ENCODE measurements around the gene HDAC7.

Gene HDAC7

GRCh38 chr12:47757840-47758583 lies 61.7 kb downstream of the HDAC7 start:
- no peak for DNase-seq

- DNase-seq: no peak
Observed at GRCh38 chr12:47757364-47757839, 62.3 kb downstream of the HDAC7 start.

GRCh38 chr12:47755655-47756562 lies 63.8 kb downstream of the HDAC7 start:
- no peak for DNase-seq

- DNase-seq: no peak
Observed at GRCh38 chr12:47754881-47755280, 64.8 kb downstream of the HDAC7 start.

GRCh38 chr12:47754126-47754525 lies 65.6 kb downstream of the HDAC7 start:
- no peak for DNase-seq

GRCh38 chr12:47753021-47754001 lies 66.4 kb downstream of the HDAC7 start:
- no peak for DNase-seq

- no peak for DNase-seq
Observed at GRCh38 chr12:47752552-47752951, 67.2 kb downstream of the HDAC7 start.

GRCh38 chr12:47752121-47752520 lies 67.6 kb downstream of the HDAC7 start:
- no peak for DNase-seq

GRCh38 chr12:47751561-47751960 lies 68.1 kb downstream of the HDAC7 start:
- no peak for DNase-seq

GRCh38 chr12:47750916-47751470 lies 68.7 kb downstream of the HDAC7 start:
- no peak for DNase-seq

- no peak for DNase-seq
Observed at GRCh38 chr12:47750229-47750798, 69.4 kb downstream of the HDAC7 start.

- DNase-seq: no peak
Observed at GRCh38 chr12:47748899-47749298, 70.8 kb downstream of the HDAC7 start.

- DNase-seq: no peak
Observed at GRCh38 chr12:47748507-47748828, 71.2 kb downstream of the HDAC7 start.

- no peak for DNase-seq
Observed at GRCh38 chr12:47747596-47748506, 71.9 kb downstream of the HDAC7 start.

- DNase-seq: no peak
Observed at GRCh38 chr12:47747126-47747525, 72.6 kb downstream of the HDAC7 start.

GRCh38 chr12:47746523-47746922 lies 73.2 kb downstream of the HDAC7 start:
- DNase-seq: no peak

- no peak for DNase-seq
Observed at GRCh38 chr12:47746073-47746472, 73.6 kb downstream of the HDAC7 start.

GRCh38 chr12:47745485-47746041 lies 74.1 kb downstream of the HDAC7 start:
- no peak for DNase-seq

- DNase-seq: no peak
Observed at GRCh38 chr12:47744778-47745436, 74.8 kb downstream of the HDAC7 start.

- DNase-seq: peak; percentile 68
Observed at GRCh38 chr12:47744005-47744651, 75.6 kb downstream of the HDAC7 start.

Data from activated CD4-positive, alpha-beta T cell treated with anti-CD3 and anti-CD28 coated beads, Interleukin-2, amount 50 U/mL, for 1 hour (primary cell).